Trophoblast cell (in vitro differentiated cells and primary cell): ENCODE data around the gene DCC.

Experiments used
- DNase-seq, 2 donors: peaks; one replicate each; pipeline ENCODE4 v3.0.0-alpha.2; 2016
- H2AFZ ChIP-seq: 2 replicates; pipeline ENCODE4 v1.6.1; 2013; ENCODE audit warnings: low read length, moderate library complexity, mild to moderate bottlenecking; ENCODE audit not compliant: insufficient read depth, poor library complexity
- H2AK5ac ChIP-seq: 2 replicates; pipeline ENCODE4 v1.6.1; 2013; ENCODE audit warnings: mild to moderate bottlenecking, low read length
- H2BK120ac ChIP-seq: 2 replicates; pipeline ENCODE4 v1.6.1; 2013; ENCODE audit warnings: low read length, mild to moderate bottlenecking, moderate library complexity; ENCODE audit not compliant: insufficient read depth, poor library complexity
- H2BK12ac ChIP-seq: 2 replicates; pipeline ENCODE4 v1.6.1; 2013; ENCODE audit warnings: mild to moderate bottlenecking, low read length, moderate library complexity
- H2BK5ac ChIP-seq: 2 replicates; pipeline ENCODE4 v1.6.1; 2013; ENCODE audit warnings: low read length, low read depth, moderate library complexity, mild to moderate bottlenecking; ENCODE audit not compliant: poor library complexity
- H3K14ac ChIP-seq: 2 replicates; pipeline ENCODE4 v1.6.1; 2013; ENCODE audit warnings: mild to moderate bottlenecking, low read length
- H3K18ac ChIP-seq: 2 replicates; pipeline ENCODE4 v1.6.1; 2013; ENCODE audit warnings: mild to moderate bottlenecking, low read length
- H3K23ac ChIP-seq: 2 replicates; pipeline ENCODE4 v1.6.1; 2013; ENCODE audit warnings: low read length
- H3K27ac ChIP-seq: 2 replicates; pipeline ENCODE4 v1.5.1; 2013; ENCODE audit warnings: low read depth, mild to moderate bottlenecking, inconsistent platforms, low read length, moderate library complexity
- H3K27me3 ChIP-seq: 2 replicates; pipeline ENCODE4 v1.6.1; 2013; ENCODE audit warnings: inconsistent platforms, mild to moderate bottlenecking, low read length, moderate library complexity; ENCODE audit not compliant: insufficient read depth
- H3K36me3 ChIP-seq, 2 experiments: 1 replicate in 1 of 2; 2 replicates in 1 of 2; pipeline ENCODE4 v1.6.1; 2013; ENCODE audit warnings: low read length in 2 of 2, mild to moderate bottlenecking in 2 of 2, moderate library complexity in 1 of 2; ENCODE audit not compliant: insufficient read depth in 2 of 2, control insufficient read depth in 1 of 2
- H3K4ac ChIP-seq: 2 replicates; pipeline ENCODE4 v1.6.1; 2013; ENCODE audit warnings: low read depth, mild to moderate bottlenecking, low read length, moderate library complexity
- H3K4me1 ChIP-seq, 2 experiments: 1 replicate in 1 of 2; 2 replicates in 1 of 2; pipeline ENCODE4 v1.6.1; 2013; ENCODE audit warnings: low read length in 2 of 2, mild to moderate bottlenecking in 2 of 2, moderate library complexity in 1 of 2; ENCODE audit not compliant: insufficient read depth in 2 of 2, control insufficient read depth in 1 of 2
- H3K4me2 ChIP-seq: 2 replicates; pipeline ENCODE4 v1.6.1; 2013; ENCODE audit warnings: inconsistent platforms, mild to moderate bottlenecking, low read length, moderate library complexity
- H3K4me3 ChIP-seq: 2 replicates; pipeline ENCODE4 v1.5.1; 2013; ENCODE audit warnings: mild to moderate bottlenecking, low read depth, low read length, inconsistent platforms
- H3K79me1 ChIP-seq: one replicate; pipeline ENCODE4 v1.6.1; 2013; ENCODE audit warnings: low read length
- H3K79me2 ChIP-seq: 2 replicates; pipeline ENCODE4 v1.6.1; 2013; ENCODE audit warnings: low read length, mild to moderate bottlenecking; ENCODE audit not compliant: control insufficient read depth, insufficient read depth, poor library complexity
- H3K9ac ChIP-seq: 2 replicates; pipeline ENCODE4 v1.6.1; 2013; ENCODE audit warnings: mild to moderate bottlenecking, low read length
- H3K9me3 ChIP-seq: 2 replicates; pipeline ENCODE4 v1.6.1; 2013; ENCODE audit warnings: low read depth, mild to moderate bottlenecking, control low read depth, inconsistent platforms, low read length; ENCODE audit not compliant: insufficient read depth
- H4K12ac ChIP-seq: 2 replicates; pipeline ENCODE4 v1.6.1; 2013; ENCODE audit warnings: low read depth, mild to moderate bottlenecking, low read length, moderate library complexity
- H4K8ac ChIP-seq: 2 replicates; pipeline ENCODE4 v1.6.1; 2013; ENCODE audit warnings: low read depth, mild to moderate bottlenecking, low read length, moderate library complexity
- H4K91ac ChIP-seq: one replicate; pipeline ENCODE4 v1.6.1; 2013; ENCODE audit warnings: low read depth, mild to moderate bottlenecking, low read length, moderate library complexity
- WGBS: extraction: QIAGEN DNeasy Blood & Tissue Kit; methylation state at CpG from one replicate; pipeline ENCODE4 v1.1.7; 2013; ENCODE audit warnings: missing lambda C conversion rate; ENCODE audit not compliant: insufficient read length, insufficient coverage; ENCODE audit errors: extremely low coverage; 5-methylcytosine and 5-hydroxymethylcytosine counted together

The DCC gene

DNA sequence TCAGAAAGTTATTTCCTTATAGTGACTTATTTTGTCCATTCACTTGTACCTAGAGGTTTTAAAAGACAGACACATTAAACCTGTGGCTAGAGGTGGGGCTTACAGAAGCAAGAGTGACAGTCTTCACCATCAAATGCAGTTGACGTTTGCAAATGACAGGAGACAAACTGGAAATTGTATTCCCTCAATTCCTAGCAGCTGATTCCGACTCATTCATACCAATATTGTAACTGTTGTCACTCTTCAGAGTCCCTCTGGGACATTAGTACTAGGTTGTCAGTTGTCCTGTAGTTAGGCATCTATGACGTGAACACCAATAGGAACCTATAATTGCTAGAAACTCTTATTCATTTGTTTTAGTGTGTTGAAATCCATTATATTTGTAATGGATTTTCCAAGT is 794.7 kb downstream of the DCC start:
- H3K18ac ChIP-seq, result no peak overlapping the region
- no peak overlapping the region for H2BK12ac ChIP-seq
- H3K4me1 ChIP-seq, result no peaks in the 10 kb centered on the region
- no peaks in the 10 kb centered on the region for H3K9me3 ChIP-seq
- H3K23ac ChIP-seq, result no peak overlapping the region
- DNase-seq, result no peak
- H2BK5ac ChIP-seq, result no peak overlapping the region
- no peaks in the 10 kb centered on the region for H3K79me2 ChIP-seq
- no peak overlapping the region for H2AK5ac ChIP-seq
- no peak overlapping the region for H3K9ac ChIP-seq
- H3K27me3 ChIP-seq, result no peaks in the 10 kb centered on the region
- no peak overlapping the region for H2AFZ ChIP-seq
- H3K36me3 ChIP-seq, result no peaks in the 10 kb centered on the region
- H2BK120ac ChIP-seq, result no peak overlapping the region
- H4K12ac ChIP-seq, result no peak overlapping the region
- H3K27ac ChIP-seq, result no peak overlapping the region
- H3K4me2 ChIP-seq, result no peak overlapping the region
- H3K79me1 ChIP-seq, result no peaks in the 10 kb centered on the region
- no peak overlapping the region for H3K14ac ChIP-seq
- H3K4me3 ChIP-seq, result no peak overlapping the region
- WGBS, result no CpG with 5 or more reads among the region's 3 CpGs
- H4K8ac ChIP-seq, result no peak overlapping the region
- H4K91ac ChIP-seq, result no peak overlapping the region
- no peak overlapping the region for H3K4ac ChIP-seq

DNA sequence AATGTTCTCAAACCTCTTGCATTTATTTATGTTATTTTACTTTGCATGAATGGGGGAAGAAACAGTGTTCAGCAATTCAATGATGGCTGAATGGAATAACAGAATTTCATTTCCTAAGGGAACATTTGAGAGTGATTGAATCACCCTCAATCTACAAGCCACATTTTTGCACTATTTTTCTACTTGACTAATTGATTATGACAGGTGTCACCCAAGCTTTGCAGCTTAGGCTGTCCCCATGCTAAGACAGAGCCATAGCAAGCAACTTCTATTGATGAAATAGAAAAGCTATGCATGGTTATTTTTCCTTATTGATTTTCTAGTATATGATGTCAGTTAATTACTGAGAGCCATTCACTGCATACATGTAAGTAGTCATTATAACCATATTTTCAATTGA is 795.7 kb downstream of the DCC start:
- no peak for DNase-seq
- Histone ChIP-seq H3K79me1 (no peaks in the 10 kb centered on the region), H2BK5ac (no peak overlapping the region), H3K36me3 (no peaks in the 10 kb centered on the region), H3K4ac (no peak overlapping the region), H3K27me3 (no peaks in the 10 kb centered on the region), H2AFZ (no peak overlapping the region), H2AK5ac (no peak overlapping the region), H3K4me2 (no peak overlapping the region), H4K91ac (no peak overlapping the region), H3K23ac (no peak overlapping the region), H3K14ac (no peak overlapping the region), H3K9me3 (no peaks in the 10 kb centered on the region), H4K12ac (no peak overlapping the region), H3K27ac (no peak overlapping the region), H3K4me1 (no peaks in the 10 kb centered on the region), H3K9ac (no peak overlapping the region), H3K4me3 (no peak overlapping the region), H2BK120ac (no peak overlapping the region), H3K79me2 (no peaks in the 10 kb centered on the region), H2BK12ac (no peak overlapping the region), H4K8ac (no peak overlapping the region), H3K18ac (no peak overlapping the region)

DNA sequence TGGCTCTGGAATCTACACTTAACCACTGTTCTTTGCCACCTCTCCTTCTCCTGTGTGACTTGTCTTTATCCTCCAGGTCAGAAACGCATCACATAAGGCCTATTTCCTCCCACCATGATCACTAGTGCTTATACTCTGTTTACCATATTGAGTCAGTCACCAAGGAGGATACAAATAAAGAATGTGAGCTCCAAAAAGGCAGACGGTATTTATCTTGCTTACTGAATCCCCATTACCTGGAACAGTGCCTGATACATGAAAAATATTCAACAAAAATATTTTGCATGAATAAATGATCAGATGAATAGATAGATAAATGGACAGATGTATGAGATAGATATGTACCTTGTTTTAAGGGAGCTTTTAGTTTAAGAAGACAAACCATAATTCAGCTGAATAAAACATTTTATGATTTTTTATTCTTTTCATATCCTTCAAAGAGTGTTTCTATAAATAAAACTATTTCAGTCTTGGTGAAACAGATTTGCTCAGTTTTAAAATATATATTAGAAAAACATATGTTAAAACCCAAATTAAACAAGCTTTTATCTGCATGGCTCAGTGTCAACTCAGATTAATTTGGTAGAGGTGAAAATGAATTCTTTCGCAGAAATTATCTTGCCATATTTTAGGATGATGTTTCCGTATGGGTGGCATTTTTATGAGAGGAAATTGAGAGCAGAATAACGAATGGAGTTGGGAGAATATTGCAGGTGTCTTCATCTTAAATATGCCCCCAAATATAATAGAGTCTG is 799.9 kb downstream of the DCC start:
- no peaks in the 10 kb centered on the region for H3K79me2 ChIP-seq
- no peak overlapping the region for H3K18ac ChIP-seq
- no peak overlapping the region for H2BK12ac ChIP-seq
- no peak overlapping the region for H2BK5ac ChIP-seq
- no peak overlapping the region for H3K9ac ChIP-seq
- H3K14ac ChIP-seq, result no peak overlapping the region
- no peak overlapping the region for H3K4me3 ChIP-seq
- H2AFZ ChIP-seq, result no peak overlapping the region
- no peak overlapping the region for H3K4ac ChIP-seq
- no peaks in the 10 kb centered on the region for H3K4me1 ChIP-seq
- H3K23ac ChIP-seq, result no peak overlapping the region
- H4K12ac ChIP-seq, result no peak overlapping the region
- H3K9me3 ChIP-seq, result no peaks in the 10 kb centered on the region
- DNase-seq, result no peak
- no peaks in the 10 kb centered on the region for H3K27me3 ChIP-seq
- no peak overlapping the region for H3K27ac ChIP-seq
- H3K36me3 ChIP-seq, result no peaks in the 10 kb centered on the region
- H3K79me1 ChIP-seq, result no peaks in the 10 kb centered on the region
- H2AK5ac ChIP-seq, result no peak overlapping the region
- WGBS, result no CpG with 5 or more reads among the region's 5 CpGs
- no peak overlapping the region for H4K91ac ChIP-seq
- no peak overlapping the region for H2BK120ac ChIP-seq
- no peak overlapping the region for H4K8ac ChIP-seq
- no peak overlapping the region for H3K4me2 ChIP-seq

DNA sequence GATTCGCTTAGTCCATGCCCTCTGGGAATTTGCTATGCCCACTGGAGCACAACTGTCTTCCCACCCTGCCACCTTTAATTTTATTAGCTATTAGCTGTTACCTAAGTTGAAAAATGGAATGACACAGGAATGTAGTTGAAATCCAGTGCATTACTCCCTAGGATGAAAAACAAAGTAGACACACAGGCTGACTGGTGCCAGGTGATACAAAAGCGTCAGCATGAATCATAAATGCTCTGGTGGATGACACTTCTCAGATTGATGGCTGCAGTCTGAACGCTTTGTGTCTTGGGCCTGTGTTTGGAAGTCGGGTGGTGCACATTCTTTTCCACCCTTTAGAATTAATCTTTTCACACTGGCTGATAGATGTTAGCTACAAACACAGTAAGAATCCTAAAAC is 802.0 kb downstream of the DCC start:
- Histone ChIP-seq H3K36me3 (no peaks in the 10 kb centered on the region), H3K23ac (no peak overlapping the region), H3K4ac (no peak overlapping the region), H3K79me1 (no peaks in the 10 kb centered on the region), H2BK120ac (no peak overlapping the region), H2BK12ac (no peak overlapping the region), H3K27ac (no peak overlapping the region), H2BK5ac (no peak overlapping the region), H3K79me2 (no peaks in the 10 kb centered on the region), H3K9ac (no peak overlapping the region), H3K27me3 (no peaks in the 10 kb centered on the region), H2AK5ac (no peak overlapping the region), H3K4me1 (no peaks in the 10 kb centered on the region), H4K91ac (no peak overlapping the region), H2AFZ (no peak overlapping the region), H3K14ac (no peak overlapping the region), H3K4me2 (no peak overlapping the region), H4K12ac (no peak overlapping the region), H4K8ac (no peak overlapping the region), H3K18ac (no peak overlapping the region), H3K4me3 (no peak overlapping the region), H3K9me3 (no peaks in the 10 kb centered on the region)
- WGBS, result no CpG with 5 or more reads among the region's 4 CpGs
- DNase-seq, result no peak
